Epithelial cell of proximal tubule (primary cell): Measurements from ENCODE around the gene MRPS26. TPM values are rescaled to one million over a fixed set of nuclear protein-coding genes. Genes with fewer than 3 reads are reported as not detected.
"Not testable (repeated sequence)": the region's sequence is repeated elsewhere in the genome, so short reads cannot be mapped to it uniquely, and the experiment has no call there.

Experiments
- DNase-seq: peaks from one replicate; pipeline ENCODE4 v3.0.0-alpha.2; 2011; ENCODE audit warnings: low read depth
- H3K4me3 ChIP-seq: 2 replicates; pipeline ENCODE4 v1.5.1; 2011; ENCODE audit warnings: low read depth, mild to moderate bottlenecking, low read length
- CTCF ChIP-seq: conservative IDR thresholded peaks from 2 replicates; pipeline ENCODE4 v1.5.1; 2012; ENCODE audit warnings: low read depth, mild to moderate bottlenecking, low read length
- total RNA-seq: library from RNA; depleted of rRNA; stranded (reverse); fragments of >200 nt; gene quantifications from 2 replicates; pipeline ENCODE4 v1.2.3, GENCODE V29; 2015

Gene MRPS26
- total RNA-seq, 1 donor from 2014 or later, result 107 TPM

- no peak for TF ChIP-seq CTCF
- no peak for DNase-seq
- H3K4me3 ChIP-seq, result no peak overlapping the region
These were observed 32.1 kb upstream of the MRPS26 start for GRCh38 chr20:3013771-3014170.

GRCh38 chr20:3014179-3014578 lies 31.7 kb upstream of the MRPS26 start:
- DNase-seq, result no peak
- TF ChIP-seq CTCF, result no peak
- H3K4me3 ChIP-seq, result no peak overlapping the region

- no peak for DNase-seq
- no peak overlapping the region for H3K4me3 ChIP-seq
- no peak for TF ChIP-seq CTCF
These were observed 31.2 kb upstream of the MRPS26 start for GRCh38 chr20:3014662-3015061.

GRCh38 chr20:3015302-3015701 lies 30.6 kb upstream of the MRPS26 start:
- DNase-seq, H3K4me3 ChIP-seq: not testable (repeated sequence)

GRCh38 chr20:3021327-3021726 lies 24.5 kb upstream of the MRPS26 start:
- DNase-seq, result no peak
- no peak overlapping the region for H3K4me3 ChIP-seq
- no peak for TF ChIP-seq CTCF

GRCh38 chr20:3021777-3022176 lies 24.1 kb upstream of the MRPS26 start:
- no peak overlapping the region for H3K4me3 ChIP-seq
- DNase-seq, result no peak
- no peak for TF ChIP-seq CTCF

- DNase-seq, H3K4me3 ChIP-seq: not testable (repeated sequence)
These were observed 23.0 kb upstream of the MRPS26 start for GRCh38 chr20:3022559-3023490.

- DNase-seq, result no peak
- TF ChIP-seq CTCF, result no peak
- H3K4me3 ChIP-seq, result no peak overlapping the region
These were observed 17.9 kb upstream of the MRPS26 start for GRCh38 chr20:3027987-3028386.
